GM18526 (cell line): ENCODE results near the gene HYPK.

Experiments
- POLR2A ChIP-seq: IDR thresholded peaks from 3 replicates; pipeline ENCODE4 v1.6.1; 2011; ENCODE audit not compliant: insufficient read length; ENCODE audit errors: extremely low read depth

Gene HYPK

DNA sequence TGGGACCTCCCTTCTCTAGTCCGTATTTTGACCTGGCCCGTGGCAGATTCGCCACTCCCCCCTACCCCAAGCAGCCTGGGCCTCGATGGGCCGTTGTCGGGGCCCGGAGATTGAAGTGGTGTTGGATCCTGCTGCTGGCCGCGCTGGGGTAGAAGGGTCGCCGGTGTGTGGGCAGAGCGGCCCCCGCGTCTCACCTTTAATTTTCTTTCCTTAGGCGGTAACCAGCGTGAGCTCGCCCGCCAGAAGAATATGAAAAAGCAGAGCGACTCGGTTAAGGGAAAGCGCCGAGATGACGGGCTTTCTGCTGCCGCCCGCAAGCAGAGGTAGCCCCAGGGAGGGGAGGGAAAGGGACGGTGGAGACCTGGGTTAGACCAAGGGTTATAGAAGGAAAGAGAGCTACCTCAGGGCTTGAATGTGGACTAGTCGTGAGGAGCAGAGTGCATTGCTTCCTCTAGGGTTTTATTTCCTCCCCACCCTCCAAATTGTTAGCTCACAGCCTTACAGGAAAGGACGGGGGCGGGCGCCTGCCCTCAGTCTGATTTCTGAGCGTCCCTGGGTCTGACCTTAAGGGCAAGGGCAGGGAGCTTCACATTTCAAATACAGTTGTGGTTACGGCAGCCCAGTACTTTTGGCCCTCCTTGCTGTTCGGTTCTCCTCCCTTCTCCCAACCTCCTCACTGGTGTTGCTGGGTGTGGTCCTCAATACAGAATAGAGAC, 7.5 kb upstream of the HYPK start:
- no peak for TF ChIP-seq POLR2A

DNA sequence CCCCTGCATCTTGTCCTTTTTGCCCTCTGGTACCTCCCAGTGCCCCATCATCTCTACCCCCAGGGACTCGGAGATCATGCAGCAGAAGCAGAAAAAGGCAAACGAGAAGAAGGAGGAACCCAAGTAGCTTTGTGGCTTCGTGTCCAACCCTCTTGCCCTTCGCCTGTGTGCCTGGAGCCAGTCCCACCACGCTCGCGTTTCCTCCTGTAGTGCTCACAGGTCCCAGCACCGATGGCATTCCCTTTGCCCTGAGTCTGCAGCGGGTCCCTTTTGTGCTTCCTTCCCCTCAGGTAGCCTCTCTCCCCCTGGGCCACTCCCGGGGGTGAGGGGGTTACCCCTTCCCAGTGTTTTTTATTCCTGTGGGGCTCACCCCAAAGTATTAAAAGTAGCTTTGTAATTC, 6.8 kb upstream of the HYPK start:
- no peak for TF ChIP-seq POLR2A

- TF ChIP-seq POLR2A, result no peak
These were observed 5.9 kb upstream of the HYPK start for GRCh38 chr15:43794269-43795037.

DNA sequence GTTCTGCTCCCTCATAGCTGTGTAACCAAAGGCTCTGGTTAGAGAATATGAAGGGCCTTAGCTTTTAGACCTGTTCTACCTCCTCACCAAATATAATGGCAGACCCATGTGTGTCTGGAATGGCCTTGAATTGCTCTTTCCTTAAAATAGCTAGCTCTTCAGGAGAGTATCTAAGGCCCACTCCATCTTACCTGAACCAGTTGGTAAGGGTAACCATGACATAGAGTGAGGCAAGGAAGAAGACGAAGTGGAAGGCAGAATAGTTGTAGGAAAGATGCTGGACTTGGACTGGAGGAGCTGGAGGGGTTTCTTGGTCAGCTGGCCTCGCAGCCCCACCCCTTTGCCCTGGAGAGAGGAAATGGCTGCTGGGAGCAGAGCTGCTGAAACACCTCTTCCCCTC, 5.2 kb upstream of the HYPK start:
- no peak for TF ChIP-seq POLR2A

DNA sequence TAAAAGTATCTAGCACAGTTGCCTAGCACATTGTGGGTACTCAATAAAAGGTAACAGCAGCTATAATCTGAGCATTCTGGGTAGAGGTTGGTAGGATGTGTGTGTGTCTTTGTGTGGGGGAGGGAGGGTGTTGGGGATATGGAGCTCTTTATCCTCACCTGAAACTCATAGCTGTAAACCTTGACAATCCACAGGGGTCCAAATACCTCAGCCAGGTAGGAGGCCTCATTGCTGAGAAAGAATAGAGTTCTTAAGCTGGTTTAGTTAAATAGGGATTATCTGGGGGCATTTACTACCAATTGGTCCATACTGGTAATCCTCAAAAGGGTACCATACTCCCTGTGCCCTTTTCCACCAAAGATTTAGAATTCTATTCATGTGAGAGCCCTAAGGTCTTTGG, 4.4 kb upstream of the HYPK start:
- TF ChIP-seq POLR2A, result no peak

GRCh38 chr15:43796566-43796965, 3.8 kb upstream of the HYPK start:
- TF ChIP-seq POLR2A, result no peak

GRCh38 chr15:43799209-43799944, 1.0 kb upstream of the HYPK start:
- peak; percentile 24 for TF ChIP-seq POLR2A

DNA sequence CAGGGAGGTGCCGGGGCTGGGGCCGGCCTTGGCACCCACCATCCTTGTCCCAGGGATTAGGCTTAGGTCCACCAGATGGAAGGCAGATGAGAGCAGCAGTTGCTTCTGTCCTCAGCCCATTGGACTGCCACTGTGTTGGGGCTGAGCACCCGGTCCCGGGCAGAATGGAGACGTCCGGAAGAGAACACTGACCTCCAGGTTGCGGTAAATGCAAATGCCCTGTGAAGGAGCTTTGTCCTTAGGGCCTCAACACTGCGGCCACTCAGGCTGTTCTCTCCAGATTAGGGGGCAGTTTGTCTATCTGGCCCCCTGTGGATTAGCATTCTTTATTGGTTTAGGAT, 484 bp upstream of the HYPK start, which contains the start of gene SERINC4:
SERINC4 (minus strand) TSS at position 276 of the 341 bp plus-strand sequence; CDS start at position 42, 234 bp downstream.
- TF ChIP-seq POLR2A, result no peak

DNA sequence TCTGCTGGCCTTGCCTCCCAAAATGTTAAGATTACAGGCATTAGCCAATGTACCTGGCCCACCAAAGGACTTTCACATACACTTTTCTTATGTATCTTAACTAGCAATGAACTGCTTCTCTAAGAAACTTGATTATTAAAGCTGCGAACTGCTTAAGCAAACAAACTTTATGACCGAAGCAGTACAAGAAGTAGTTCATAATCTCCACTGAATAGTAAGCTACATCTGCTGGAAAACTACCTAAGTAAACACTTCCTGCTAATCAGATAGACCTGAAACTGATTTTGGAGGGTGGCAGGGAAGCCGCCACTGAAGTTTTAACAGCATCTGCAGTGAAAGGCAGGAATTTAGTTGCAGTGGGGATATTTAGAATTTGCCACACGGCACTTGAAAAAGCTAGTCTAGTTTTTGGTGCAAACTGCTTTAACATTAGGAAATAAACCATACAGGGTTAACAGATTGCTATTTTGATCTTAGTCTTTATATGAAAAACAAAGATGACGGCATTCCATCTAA, 8.1 kb downstream of the HYPK start:
- no peak for TF ChIP-seq POLR2A

DNA sequence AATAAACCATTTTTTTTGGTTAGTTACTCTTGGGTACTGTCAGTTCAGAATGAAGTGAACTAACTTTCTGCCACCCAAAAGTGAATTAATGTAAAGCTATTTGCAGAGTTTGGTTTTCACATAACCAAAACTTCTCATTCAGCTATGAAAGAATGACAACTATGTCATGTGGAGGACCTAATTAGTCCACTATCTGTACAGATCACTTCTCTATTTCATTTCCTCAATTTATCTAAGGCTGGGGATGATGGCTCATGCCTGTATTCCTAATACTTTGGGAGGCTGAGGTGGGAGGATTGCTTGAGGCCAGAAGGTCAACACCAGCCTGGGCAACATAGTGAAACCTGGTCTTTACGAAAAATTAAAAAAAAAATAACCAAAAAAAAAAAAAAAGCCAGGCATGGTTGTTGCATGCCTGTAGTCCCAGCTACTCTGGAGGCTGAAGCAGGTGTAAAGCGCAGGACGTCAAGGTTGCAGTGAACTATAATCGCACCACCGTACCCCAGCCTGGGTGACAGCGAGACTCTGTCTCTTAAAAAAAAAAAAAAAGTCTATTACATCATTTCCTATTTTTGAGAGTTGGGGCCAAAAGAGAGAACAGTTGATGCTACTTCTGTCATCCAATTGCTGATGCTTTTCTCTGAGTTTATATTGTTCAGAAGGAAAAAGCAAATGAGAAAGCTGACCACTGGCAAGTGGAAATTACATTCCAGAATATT, 8.7 kb downstream of the HYPK start:
- no peak for TF ChIP-seq POLR2A

- TF ChIP-seq POLR2A, result no peak
These were observed 21.1 kb downstream of the HYPK start for GRCh38 chr15:43821505-43821904.

DNA sequence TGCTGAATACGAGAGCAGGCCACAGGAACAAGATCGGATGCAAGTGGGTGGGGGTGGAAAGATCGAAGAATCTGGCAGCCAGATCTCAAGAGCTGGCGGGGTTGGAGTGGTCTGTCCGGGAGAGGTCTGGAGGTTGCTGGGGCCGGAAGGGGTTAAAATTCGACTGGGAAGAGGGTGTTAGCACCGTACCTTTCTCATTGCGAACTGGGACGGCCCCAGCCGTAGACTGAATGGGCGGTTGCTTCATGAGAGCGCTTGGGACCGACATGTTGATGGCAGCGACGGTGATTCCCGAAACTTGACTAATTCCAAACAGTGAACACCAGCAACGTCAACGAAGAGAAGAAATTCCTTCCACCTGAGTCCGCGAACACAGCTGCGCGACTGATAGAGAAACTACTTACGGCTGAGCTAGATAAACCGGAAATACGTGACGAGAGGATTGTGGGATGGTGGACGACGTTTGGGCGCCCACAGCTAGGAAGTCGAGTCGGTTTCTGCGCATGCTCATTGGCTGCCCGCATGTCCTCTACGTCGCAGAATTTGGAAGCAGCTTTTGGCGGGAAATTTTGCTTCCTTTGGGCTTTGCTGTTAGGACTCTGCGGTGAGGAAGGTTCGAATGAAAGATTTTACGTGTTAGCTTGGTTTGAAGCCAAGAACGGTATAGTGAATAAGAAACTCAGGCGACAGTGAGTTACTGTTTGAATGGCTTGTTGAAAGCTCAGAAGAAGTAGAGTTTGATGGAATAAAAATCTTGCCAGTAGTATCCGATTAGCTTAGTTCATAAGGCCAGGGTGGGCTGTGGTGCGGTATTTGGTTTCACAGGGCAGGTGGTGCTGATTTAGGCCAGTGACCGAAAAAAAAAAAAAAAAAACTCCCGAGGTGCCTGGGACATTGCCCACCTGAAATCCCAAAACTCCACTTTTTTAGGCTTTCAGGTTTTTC, 24.2 kb downstream of the HYPK start, which contains the start of gene MFAP1:
MFAP1 (minus strand) TSS at position 389 of the 945 bp plus-strand sequence; CDS start at position 268, 121 bp downstream.
- peak; percentile 89 for TF ChIP-seq POLR2A

GRCh38 chr15:43826029-43826507, 25.7 kb downstream of the HYPK start:
- TF ChIP-seq POLR2A, result no peak
